MM.1S (cell line): Measurements from ENCODE around the gene SF3B4.

Experiments
- DNase-seq: peaks from one replicate; pipeline ENCODE4 v3.0.0-alpha.2; 2015
- H2AFZ ChIP-seq: fragments of 300-600 bp; sonication (generic); 2 replicates; pipeline ENCODE4 v1.6.0; 2016; ENCODE audit warnings: antibody characterized with exemption, low read length
- H3F3A ChIP-seq: fragments of 300-600 bp; sonication (generic); 2 replicates; pipeline ENCODE4 v1.6.1; 2016; ENCODE audit warnings: mild to moderate bottlenecking, antibody characterized with exemption, low read length, moderate library complexity, mixed read lengths; ENCODE audit not compliant: insufficient read depth
- H3K27ac ChIP-seq: fragments of 300-600 bp; sonication (generic); 2 replicates; pipeline ENCODE4 v1.5.1; 2016; ENCODE audit warnings: mild to moderate bottlenecking, low read length
- H3K27me3 ChIP-seq: fragments of 300-600 bp; sonication (generic); replicated peaks from 2 replicates; pipeline ENCODE4 v1.6.0; 2016; ENCODE audit warnings: low read length; ENCODE audit not compliant: insufficient read depth
- H3K36me3 ChIP-seq: fragments of 300-600 bp; sonication (generic); replicated peaks from 2 replicates; pipeline ENCODE4 v1.6.1; 2016; ENCODE audit warnings: mild to moderate bottlenecking, low read length, mixed read lengths; ENCODE audit not compliant: insufficient read depth
- H3K4me1 ChIP-seq: fragments of 300-600 bp; sonication (generic); 2 replicates; pipeline ENCODE4 v1.6.1; 2016; ENCODE audit warnings: low read length, mixed read lengths
- H3K4me2 ChIP-seq: fragments of 300-600 bp; sonication (generic); 2 replicates; pipeline ENCODE4 v1.6.0; 2016; ENCODE audit warnings: low read depth, low read length
- H3K4me3 ChIP-seq: fragments of 300-600 bp; sonication (generic); 2 replicates; pipeline ENCODE4 v1.5.1; 2016; ENCODE audit warnings: low read length, mixed read lengths
- H3K79me2 ChIP-seq: fragments of 300-600 bp; sonication (generic); 2 replicates; pipeline ENCODE4 v1.6.1; 2016; ENCODE audit warnings: mixed run types, low read length, mixed read lengths
- H3K9ac ChIP-seq: fragments of 300-600 bp; sonication (generic); 2 replicates; pipeline ENCODE4 v1.6.1; 2016; ENCODE audit warnings: low read length, mixed read lengths
- H3K9me2 ChIP-seq: fragments of 300-600 bp; sonication (generic); replicated peaks from 2 replicates; pipeline ENCODE4 v1.6.1; 2016; ENCODE audit warnings: mild to moderate bottlenecking, low read length, mixed read lengths; ENCODE audit not compliant: insufficient read depth
- H3K9me3 ChIP-seq: fragments of 300-600 bp; sonication (generic); replicated peaks from 2 replicates; pipeline ENCODE4 v1.6.1; 2016; ENCODE audit warnings: mild to moderate bottlenecking, low read length, mixed read lengths; ENCODE audit not compliant: insufficient read depth
- H4K20me1 ChIP-seq: fragments of 300-600 bp; sonication (generic); 2 replicates; pipeline ENCODE4 v1.6.1; 2016; ENCODE audit warnings: mild to moderate bottlenecking, low read length, moderate library complexity, mixed read lengths; ENCODE audit not compliant: insufficient read depth
- EZH2 ChIP-seq: fragments of 300-600 bp; sonication (generic); optimal IDR thresholded peaks from 2 replicates; pipeline ENCODE3; 2017; ENCODE audit warnings: low read depth, mild to moderate bottlenecking, antibody characterized with exemption, low read length, mixed read lengths
- EZH2phosphoT487 ChIP-seq: fragments of 300-600 bp; sonication (generic); IDR thresholded peaks from 2 replicates; pipeline ENCODE4 v1.6.1; 2018; ENCODE audit warnings: antibody characterized with exemption, low read length
- TF ChIP-seq, protein P1 (sequence below): fragments of 300-600 bp; sonication (generic); IDR thresholded peaks from 2 replicates; pipeline ENCODE4 v1.5.1; 2016; ENCODE audit warnings: antibody characterized with exemption, low read length, mixed read lengths

SF3B4 gene

DNA sequence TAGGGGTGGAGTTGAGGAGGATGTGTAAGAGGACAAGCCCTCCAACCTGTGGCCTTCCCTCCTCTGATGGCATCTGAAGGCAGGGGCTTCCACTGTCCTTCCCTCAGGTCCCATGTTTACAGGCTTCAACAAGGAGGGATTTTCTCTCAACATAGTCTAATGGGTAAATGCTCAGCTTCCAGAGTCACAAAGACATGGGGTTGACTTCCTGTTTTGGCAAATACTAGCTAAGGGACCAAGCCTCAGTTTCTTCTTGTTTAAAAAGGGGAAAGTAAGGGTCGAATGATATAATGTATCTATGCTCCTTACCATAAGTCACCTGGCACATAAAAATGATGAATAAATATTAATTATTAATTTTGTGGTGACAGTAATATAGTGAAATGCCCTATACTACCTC lies 13.1 kb downstream of the SF3B4 start:
- no peak for DNase-seq
- Histone ChIP-seq H3K4me1 (peaks cover 6% of the 10 kb centered on the region; the same call in 1 of the 2 replicates), H3K9me2 (no peaks in the 10 kb centered on the region), H4K20me1 (no peaks in the 10 kb centered on the region), H3K36me3 (no peaks in the 10 kb centered on the region), H3K4me3 (no peak overlapping the region), H3K4me2 (no peak overlapping the region), H3K9me3 (no peaks in the 10 kb centered on the region), H3F3A (no peaks in the 10 kb centered on the region), H3K79me2 (no peaks in the 10 kb centered on the region), H3K27ac (no peak overlapping the region), H3K27me3 (no peaks in the 10 kb centered on the region), H3K9ac (no peak overlapping the region), H2AFZ (no peak overlapping the region)
- TF ChIP-seq, protein P1, sequence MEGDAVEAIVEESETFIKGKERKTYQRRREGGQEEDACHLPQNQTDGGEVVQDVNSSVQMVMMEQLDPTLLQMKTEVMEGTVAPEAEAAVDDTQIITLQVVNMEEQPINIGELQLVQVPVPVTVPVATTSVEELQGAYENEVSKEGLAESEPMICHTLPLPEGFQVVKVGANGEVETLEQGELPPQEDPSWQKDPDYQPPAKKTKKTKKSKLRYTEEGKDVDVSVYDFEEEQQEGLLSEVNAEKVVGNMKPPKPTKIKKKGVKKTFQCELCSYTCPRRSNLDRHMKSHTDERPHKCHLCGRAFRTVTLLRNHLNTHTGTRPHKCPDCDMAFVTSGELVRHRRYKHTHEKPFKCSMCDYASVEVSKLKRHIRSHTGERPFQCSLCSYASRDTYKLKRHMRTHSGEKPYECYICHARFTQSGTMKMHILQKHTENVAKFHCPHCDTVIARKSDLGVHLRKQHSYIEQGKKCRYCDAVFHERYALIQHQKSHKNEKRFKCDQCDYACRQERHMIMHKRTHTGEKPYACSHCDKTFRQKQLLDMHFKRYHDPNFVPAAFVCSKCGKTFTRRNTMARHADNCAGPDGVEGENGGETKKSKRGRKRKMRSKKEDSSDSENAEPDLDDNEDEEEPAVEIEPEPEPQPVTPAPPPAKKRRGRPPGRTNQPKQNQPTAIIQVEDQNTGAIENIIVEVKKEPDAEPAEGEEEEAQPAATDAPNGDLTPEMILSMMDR = no peak
- no peak for TF ChIP-seq EZH2
- TF ChIP-seq EZH2phosphoT487 = no peak

DNA sequence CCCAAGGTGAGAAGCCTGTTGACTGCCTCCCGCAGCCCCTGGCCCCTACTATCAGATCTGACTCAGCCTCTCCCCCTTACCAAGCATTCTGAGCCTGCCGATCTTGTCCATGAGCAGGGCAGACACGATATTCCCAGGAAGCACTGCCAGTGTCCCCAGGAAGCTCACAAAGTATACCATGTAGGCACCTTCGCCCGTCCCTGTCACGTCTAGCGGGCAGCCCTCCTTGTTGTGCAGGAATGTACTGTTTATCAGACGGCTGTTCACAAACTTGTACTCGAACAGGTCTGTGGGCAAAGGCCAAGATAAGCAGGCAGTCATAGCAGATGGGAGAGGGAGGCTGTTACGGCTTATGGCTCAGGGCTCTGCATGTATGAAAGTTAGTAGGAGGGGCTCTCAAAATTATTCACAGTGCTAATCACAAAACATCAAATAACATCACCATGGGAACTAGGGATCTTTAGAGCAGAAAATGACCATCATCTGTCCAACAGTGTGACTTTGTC lies 21.0 kb downstream of the SF3B4 start:
- Histone ChIP-seq H3K27me3 (0 out of 2 replicates have a peak, but pooled peaks cover 8% of the 10 kb centered on the region), H4K20me1 (no peaks in the 10 kb centered on the region), H3F3A (no peaks in the 10 kb centered on the region), H2AFZ (no peak overlapping the region), H3K9ac (no peak overlapping the region), H3K9me3 (no peaks in the 10 kb centered on the region), H3K4me1 (no peaks in the 10 kb centered on the region), H3K4me2 (no peak overlapping the region), H3K9me2 (no peaks in the 10 kb centered on the region), H3K27ac (no peak overlapping the region), H3K4me3 (no peak overlapping the region), H3K79me2 (no peaks in the 10 kb centered on the region), H3K36me3 (no peaks in the 10 kb centered on the region)
- DNase-seq = no peak
- TF ChIP-seq EZH2 = no peak
- TF ChIP-seq, protein P1 = no peak
- no peak for TF ChIP-seq EZH2phosphoT487

DNA sequence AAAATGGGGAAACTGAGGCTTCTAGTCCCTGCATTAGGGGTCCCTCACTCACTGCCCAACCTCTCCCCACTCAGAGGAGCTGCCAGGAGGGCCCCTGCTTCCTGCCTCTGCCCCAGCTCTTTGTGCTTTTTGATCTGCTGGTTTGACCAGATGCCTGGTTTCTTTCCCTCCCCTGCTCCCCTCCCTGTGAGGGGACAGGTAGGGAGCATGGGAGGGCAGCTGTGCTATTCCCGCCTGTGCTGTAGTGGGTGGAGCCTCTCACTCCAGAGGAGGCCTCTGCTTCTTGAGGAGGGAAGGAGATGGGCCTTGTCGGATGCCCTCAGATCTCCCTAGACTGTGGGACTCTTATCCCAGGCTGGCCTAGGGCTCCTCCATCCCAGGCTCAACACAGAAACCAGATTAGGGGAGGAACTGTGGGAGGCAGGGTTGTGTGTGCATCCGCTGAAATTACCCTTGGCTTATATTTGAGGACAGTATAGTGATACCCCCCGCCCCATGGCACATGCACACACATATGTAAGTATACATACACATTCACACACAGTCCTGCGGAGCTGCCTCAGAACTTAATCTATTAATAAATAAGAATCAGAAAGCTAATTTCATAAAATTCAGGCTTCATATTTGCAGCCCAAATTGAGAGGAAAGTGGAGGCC lies 23.6 kb downstream of the SF3B4 start:
- TF ChIP-seq, protein P1 = no peak
- TF ChIP-seq EZH2 (no peak), EZH2phosphoT487 (no peak)
- no peak overlapping the region for H3K9ac ChIP-seq
- H3K4me3 ChIP-seq = no peak overlapping the region
- H3K4me1 ChIP-seq = peaks cover 6% of the 10 kb centered on the region; the same call in 1 of the 2 replicates
- peaks cover 4% of the 10 kb centered on the region; the same call in 1 of the 2 replicates for H3K79me2 ChIP-seq
- peaks cover 7% of the 10 kb centered on the region for H3F3A ChIP-seq
- H3K9me2 ChIP-seq = no peaks in the 10 kb centered on the region
- H2AFZ ChIP-seq = no peak overlapping the region
- no peaks in the 10 kb centered on the region for H3K36me3 ChIP-seq
- H3K27ac ChIP-seq = no peak overlapping the region
- H3K27me3 ChIP-seq = 0 out of 2 replicates have a peak, but pooled peaks cover 8% of the 10 kb centered on the region
- no peaks in the 10 kb centered on the region for H3K9me3 ChIP-seq
- no peaks in the 10 kb centered on the region for H4K20me1 ChIP-seq
- H3K4me2 ChIP-seq = no peak overlapping the region
- DNase-seq = no peak
